Lower leg skin (tissue), 4 donors: ENCODE measurements around the gene DRC7. TPM values are rescaled to one million over a fixed set of nuclear protein-coding genes. Genes with fewer than 3 reads are reported as not detected.

Experiments used
- DNase-seq, 2 donors: peaks; one replicate each; pipeline ENCODE4 v3.0.0-alpha.2; 2019; ENCODE audit warnings: low spot score in 2 of 2
- H3K4me3 ChIP-seq: fragments of 200-600 bp; sonication (generic); 2 replicates; pipeline ENCODE4 v1.5.1; 2017; ENCODE audit warnings: mild to moderate bottlenecking, low read depth; ENCODE audit not compliant: poor library complexity, severe bottlenecking
- POLR2A ChIP-seq, 2 donors: fragments of 450-650 bp; IDR thresholded peaks; one replicate each; pipeline ENCODE4 v1.6.1; 2016 to 2017; ENCODE audit warnings: antibody characterized with exemption in 2 of 2, mild to moderate bottlenecking in 1 of 2, moderate library complexity in 1 of 2
- WGBS, 2 donors: methylation state at CpG; one replicate each; pipeline ENCODE4 v1.1.5; 2018; 5-methylcytosine and 5-hydroxymethylcytosine counted together
- intact Hi-C: fragments of 100-400 bp; cut with DNase I; formaldehyde crosslinking; loops from one replicate; pipeline ENCODE4 v1.15.0; 2023; ENCODE audit warnings: low total_unique reads
- total RNA-seq, 4 donors: library from RNA; depleted of rRNA; stranded (reverse); fragments of >200 nt; gene quantifications; one replicate each; pipeline ENCODE4 v1.1.0, GENCODE V29; 2016
- TF ChIP-seq, protein P1 (sequence below), 3 donors: fragments of 450-650 bp; IDR thresholded peaks; one replicate each; pipeline ENCODE4 v1.5.1; 2016; ENCODE audit warnings: antibody characterized with exemption in 3 of 3, mild to moderate bottlenecking in 3 of 3, moderate library complexity in 2 of 3

The DRC7 gene
- total RNA-seq, 4 donors from 2014 or later = not detected

DNA sequence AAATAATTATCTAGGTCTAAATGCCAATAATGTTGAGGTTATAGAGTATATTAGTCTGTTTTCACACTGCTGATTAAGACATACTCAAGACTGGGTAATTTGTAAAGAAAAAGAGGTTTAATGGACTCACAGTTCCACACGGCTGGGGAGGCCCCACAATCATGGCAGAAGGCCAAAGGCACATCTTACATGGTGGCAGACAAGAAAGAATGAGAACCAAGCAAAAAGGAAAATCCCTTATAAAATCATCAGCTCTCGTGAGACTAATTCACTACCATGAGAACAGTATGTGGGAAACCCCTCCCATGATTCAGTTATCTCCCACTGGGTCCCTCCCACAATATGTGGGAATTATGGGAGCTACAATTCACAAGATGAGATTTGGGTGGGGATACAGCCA, 38.1 kb downstream of the DRC7 start:
- DNase-seq = no peak
- TF ChIP-seq, protein P1, sequence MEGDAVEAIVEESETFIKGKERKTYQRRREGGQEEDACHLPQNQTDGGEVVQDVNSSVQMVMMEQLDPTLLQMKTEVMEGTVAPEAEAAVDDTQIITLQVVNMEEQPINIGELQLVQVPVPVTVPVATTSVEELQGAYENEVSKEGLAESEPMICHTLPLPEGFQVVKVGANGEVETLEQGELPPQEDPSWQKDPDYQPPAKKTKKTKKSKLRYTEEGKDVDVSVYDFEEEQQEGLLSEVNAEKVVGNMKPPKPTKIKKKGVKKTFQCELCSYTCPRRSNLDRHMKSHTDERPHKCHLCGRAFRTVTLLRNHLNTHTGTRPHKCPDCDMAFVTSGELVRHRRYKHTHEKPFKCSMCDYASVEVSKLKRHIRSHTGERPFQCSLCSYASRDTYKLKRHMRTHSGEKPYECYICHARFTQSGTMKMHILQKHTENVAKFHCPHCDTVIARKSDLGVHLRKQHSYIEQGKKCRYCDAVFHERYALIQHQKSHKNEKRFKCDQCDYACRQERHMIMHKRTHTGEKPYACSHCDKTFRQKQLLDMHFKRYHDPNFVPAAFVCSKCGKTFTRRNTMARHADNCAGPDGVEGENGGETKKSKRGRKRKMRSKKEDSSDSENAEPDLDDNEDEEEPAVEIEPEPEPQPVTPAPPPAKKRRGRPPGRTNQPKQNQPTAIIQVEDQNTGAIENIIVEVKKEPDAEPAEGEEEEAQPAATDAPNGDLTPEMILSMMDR (IDR thresholded peaks at IDR 0.05) = no peak
- no peak for TF ChIP-seq POLR2A (IDR thresholded peaks at IDR 0.05)
- WGBS, 2 donors = 59 to 72% methylated on average over 2 of the region's 2 CpGs
- H3K4me3 ChIP-seq = no peak overlapping the region
- intact Hi-C loops = no loop called here

DNA sequence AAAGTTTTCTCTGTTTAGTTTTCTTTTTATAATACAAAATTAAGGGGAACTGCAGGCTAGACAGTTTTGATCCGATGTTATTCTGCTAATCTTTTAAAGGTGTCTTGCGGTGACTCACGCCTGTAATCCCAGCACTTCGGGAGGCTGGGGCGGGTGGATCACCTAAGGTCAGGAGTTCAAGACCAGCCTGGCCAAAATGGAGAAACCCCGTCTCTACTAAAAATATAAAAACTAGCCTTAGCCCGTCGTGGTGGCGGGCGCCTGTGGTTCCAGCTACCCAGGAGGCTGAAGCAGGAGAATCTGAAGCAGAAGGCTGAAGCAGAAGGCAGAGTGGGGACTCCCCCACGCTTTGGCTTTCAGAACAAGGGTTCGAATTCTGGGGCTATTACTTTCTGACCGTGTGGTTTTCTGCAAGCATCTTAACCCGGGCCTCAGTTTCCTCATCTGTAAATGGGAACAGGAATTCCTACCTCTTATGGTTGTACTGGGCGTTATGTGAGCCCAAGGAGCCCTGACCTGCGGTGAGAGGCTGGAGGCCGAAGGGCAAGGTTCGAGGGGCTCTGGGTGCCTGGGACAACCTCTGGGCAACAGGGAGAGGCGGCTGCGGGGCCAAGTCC, 39.8 kb downstream of the DRC7 start:
- peak overlapping the region; percentile 61 for H3K4me3 ChIP-seq
- no peak for DNase-seq
- TF ChIP-seq, protein P1 (IDR thresholded peaks at IDR 0.05) = no peak
- TF ChIP-seq POLR2A (IDR thresholded peaks at IDR 0.05) = no peak
- 45 to 47% methylated on average over 19 to 20 of the region's 20 CpGs for WGBS, 2 donors
- intact Hi-C loops = no loop called here

DNA sequence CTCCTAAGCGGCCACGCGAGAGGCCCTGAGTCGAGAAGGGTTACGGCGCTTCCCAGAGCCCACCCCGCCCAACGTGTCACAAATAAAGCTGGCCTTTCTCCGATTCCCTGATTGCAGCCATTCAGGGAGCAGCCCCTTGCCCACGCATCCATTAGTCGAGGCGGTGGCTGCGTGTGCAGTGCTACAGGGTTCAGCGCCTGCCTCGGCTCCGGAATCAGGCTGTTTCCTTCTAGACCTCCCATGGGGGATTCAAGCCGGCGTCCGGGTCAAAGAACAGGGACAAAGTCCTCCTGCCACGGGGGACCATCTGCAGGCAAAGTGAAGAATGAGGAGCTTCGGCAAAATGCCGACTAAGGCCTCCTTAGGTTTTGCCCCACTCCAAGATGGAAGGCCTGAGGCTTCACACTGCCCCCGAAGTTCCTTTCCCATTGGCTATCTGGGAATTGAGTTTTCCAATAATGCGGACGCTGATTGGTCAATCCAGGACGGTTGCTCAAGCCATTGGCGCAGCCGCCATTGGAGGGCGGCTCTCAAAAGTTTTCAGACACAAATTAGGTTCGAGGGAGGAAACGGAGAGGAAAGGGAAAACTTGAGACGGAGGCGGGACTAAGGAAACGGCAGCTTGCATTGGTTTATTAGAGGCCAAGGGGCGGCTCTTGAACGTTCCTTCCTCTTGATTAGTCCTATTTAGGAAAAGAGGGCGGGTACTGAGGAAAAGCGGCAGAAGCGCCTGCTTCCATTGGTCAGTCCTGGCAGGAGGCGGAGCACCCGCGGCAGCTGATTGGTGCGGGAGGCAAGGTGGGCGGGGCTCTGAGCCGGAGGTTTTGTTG, 40.5 kb downstream of the DRC7 start:
- intact Hi-C loops = no loop called here

DNA sequence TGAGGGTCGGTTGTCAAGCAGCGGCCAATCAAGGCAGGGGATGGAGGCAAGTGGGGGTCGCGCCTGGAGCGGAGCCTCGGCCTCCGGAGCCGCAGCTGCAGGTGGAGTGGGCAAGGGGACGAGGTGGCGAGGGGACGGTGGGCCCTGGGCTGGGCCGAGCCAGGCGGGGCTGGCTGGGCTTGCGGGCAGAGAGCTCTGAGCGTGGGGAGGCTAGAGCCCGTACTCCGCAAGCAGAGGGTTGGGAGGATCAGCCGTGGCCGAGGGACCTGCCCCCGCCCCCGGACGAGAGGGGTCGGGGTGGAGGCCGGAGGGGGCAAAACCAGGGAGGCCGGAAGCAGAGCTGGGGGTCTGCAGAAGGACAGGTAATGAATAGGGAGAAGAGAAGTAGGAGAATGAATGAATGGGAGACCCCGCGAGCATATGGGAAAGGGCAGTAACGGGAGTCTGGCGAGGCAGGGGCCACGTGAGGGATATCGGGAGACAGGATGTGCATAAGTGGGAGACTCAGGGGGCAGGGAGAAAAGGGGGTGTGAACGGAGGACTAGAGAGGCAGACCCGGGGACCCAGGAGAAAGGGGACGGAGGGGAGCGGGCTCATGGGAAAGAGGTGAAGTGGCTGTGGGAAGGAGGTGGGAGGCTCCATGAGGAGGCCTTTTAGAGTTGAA, 41.3 kb downstream of the DRC7 start, which contains the start of gene KATNB1:
Gene KATNB1 (plus strand): TSS at position 16 of the 664 bp plus-strand sequence. CDS start 1,474 bp downstream, outside the sequence.
- intact Hi-C loops = no loop called here
- TF ChIP-seq, protein P1 (IDR thresholded peaks at IDR 0.05) = peak in 1 of 3 donors; percentile 9
- no peak for TF ChIP-seq POLR2A (IDR thresholded peaks at IDR 0.05)
- 1% methylated on average over 35 of the region's 35 CpGs for WGBS, 2 donors
- H3K4me3 ChIP-seq = peak within 1 kb of the TSS; percentile 61
- DNase-seq = peak in 1 of 2 donors; percentile 88

More for the DNA sequence above, 40.5 kb downstream of the DRC7 start:
- DNase-seq = peak; percentile 100
- no peak for TF ChIP-seq POLR2A (IDR thresholded peaks at IDR 0.05)
- TF ChIP-seq, protein P1 (IDR thresholded peaks at IDR 0.05) = no peak
- peak overlapping the region; percentile 61 for H3K4me3 ChIP-seq
- 1% methylated on average over 38 to 43 of the region's 45 CpGs for WGBS, 2 donors

DNA sequence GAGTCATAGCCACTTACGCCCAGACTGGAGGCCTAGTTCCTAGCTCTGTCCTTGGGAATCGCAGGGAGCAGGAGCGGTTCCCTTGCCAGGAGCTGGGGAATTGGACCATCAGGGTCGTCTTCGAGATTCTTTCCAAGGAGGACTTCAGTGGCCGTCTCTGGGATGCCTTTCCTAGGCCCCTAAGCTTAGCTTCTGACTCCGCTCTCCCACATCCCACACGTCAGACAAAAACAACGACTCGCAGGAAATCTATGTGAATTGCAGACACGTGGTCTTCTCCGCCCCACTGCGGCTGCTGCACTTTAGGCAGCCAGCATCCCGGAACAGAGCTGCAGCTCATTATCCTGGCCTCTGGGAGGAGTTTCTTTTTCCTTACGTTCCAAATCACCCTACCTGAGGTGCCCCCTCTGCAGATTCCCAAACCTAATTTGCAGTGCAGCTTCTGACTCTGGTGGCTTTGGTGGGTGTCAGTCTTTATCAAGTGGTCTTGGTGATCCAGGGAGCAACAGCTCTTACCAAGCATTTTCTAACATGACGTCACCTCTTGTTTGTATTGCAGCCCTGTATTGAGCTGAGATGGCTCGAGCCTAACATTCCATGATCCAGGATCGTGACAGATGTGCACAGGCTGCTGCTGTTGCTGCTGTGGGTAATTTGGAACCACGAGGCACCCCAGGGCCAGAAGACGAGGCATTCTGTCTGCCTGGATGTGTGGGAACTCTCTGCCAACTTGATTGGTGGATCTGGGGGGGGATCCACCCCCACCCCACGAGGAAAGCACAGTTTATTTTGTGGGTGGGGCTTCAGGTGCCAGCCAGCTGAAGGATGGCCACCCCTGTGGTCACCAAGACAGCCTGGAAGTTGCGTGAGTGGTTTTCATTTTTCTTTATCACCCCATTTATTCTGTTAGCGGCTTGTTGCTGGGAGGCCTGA, 42.1 kb downstream of the DRC7 start:
- TF ChIP-seq, protein P1 (IDR thresholded peaks at IDR 0.05) = no peak
- TF ChIP-seq POLR2A (IDR thresholded peaks at IDR 0.05) = no peak
- intact Hi-C loops = no loop called here
- WGBS, 2 donors = 10 to 11% methylated on average over 23 of the region's 23 CpGs
- peak overlapping the region; percentile 58 for H3K4me3 ChIP-seq
- DNase-seq = peak in 1 of 2 donors; percentile 90
